Measurements from ENCODE around the gene CACNG1.
"Not testable (repeated sequence)": the region's sequence is repeated elsewhere in the genome, so short reads cannot be mapped to it uniquely, and the experiment has no call there.

CACNG1 gene

GRCh38 chr17:67082107-67082506 lies 37.8 kb downstream of the CACNG1 start:
- FAIRE-seq = no peak

- no peak for FAIRE-seq
Observed at GRCh38 chr17:67085406-67085805, 41.1 kb downstream of the CACNG1 start.

- no peak for FAIRE-seq
Observed at GRCh38 chr17:67088639-67089038, 44.3 kb downstream of the CACNG1 start.

DNA sequence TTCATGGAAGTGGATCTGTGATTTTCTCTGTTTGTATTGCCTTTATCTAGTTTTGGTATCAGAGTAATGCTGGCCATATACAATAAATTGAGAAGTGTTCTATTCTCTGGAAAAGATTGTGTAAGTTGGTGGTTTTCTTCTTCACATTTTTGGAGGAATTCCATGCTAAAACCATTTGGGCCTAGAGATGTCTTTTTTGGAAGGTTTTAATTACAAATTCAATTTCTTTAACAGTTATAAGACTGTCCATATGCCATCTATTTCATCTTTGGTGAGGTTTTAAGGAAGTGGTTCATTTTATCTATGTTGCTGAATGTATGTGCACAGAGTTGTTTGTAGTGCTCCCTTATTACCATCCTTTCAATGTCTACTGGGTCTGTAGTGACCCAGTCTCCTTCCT lies 46.0 kb downstream of the CACNG1 start:
- no peak for FAIRE-seq

GRCh38 chr17:67092291-67092690 lies 47.9 kb downstream of the CACNG1 start:
- FAIRE-seq = no peak

- FAIRE-seq = not testable (repeated sequence)
Observed at GRCh38 chr17:67092710-67093109, 48.4 kb downstream of the CACNG1 start.

GRCh38 chr17:67093348-67093747 lies 49.0 kb downstream of the CACNG1 start:
- no peak for FAIRE-seq

- FAIRE-seq = not testable (repeated sequence)
Observed at GRCh38 chr17:67095291-67095690, 50.9 kb downstream of the CACNG1 start.

- FAIRE-seq = no peak
Observed at GRCh38 chr17:67095803-67096202, 51.4 kb downstream of the CACNG1 start.

DNA sequence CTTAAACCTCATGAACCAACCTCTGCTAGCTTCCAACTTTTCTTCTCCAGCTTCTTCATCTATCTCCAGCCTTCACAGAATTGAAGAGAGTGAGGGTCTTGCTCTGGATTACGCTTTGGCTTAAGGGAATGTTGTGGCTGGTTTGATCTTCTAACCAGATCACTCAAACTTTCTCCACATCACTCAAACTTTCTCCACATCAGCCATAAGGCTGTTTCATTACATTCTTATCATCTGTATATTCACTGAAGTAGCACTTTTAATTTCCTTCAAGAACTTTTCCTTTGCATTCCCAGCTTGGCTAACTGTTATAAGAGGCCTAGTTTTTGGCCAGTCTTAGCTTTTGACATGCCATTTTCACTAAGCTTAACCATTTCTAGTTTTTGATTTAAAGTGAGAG lies 52.3 kb downstream of the CACNG1 start:
- no peak for FAIRE-seq

GRCh38 chr17:67098006-67098405 lies 53.7 kb downstream of the CACNG1 start:
- FAIRE-seq = no peak

- not testable (repeated sequence) for FAIRE-seq
Observed at GRCh38 chr17:67104641-67105040, 60.3 kb downstream of the CACNG1 start.

GRCh38 chr17:67105213-67105612 lies 60.9 kb downstream of the CACNG1 start:
- no peak for FAIRE-seq

Data from G401.6 (cell line).